ENCODE results near the gene WASF1.
"Not testable (repeated sequence)": the region's sequence is repeated elsewhere in the genome, so short reads cannot be mapped to it uniquely, and the experiment has no call there.

WASF1 gene

DNA sequence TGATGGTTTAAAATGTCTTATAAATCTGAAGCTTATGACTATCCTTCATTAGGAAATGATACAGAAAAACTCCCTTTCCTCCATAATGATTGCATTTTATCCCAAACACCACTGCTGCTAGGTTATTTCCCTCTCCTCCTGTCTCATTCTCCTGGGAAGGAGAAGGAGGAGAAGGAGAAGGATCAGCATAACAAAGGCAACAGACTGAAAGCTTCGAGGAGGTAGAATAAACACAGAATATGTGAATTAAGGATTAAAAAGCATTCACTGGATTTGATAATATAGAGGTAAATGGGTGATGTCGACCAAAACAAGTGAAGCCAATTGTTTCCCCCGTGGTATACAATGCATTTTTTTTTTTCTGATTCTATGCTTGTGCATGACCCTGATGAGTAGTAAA is 82.0 kb downstream of the WASF1 start:
- no peak overlapping the region for H3K4me3 ChIP-seq (ENCODE audit: low read depth in 1 of 5, low read length in 5 of 5)
- peak overlapping the region in 2 of 5 donors; percentile 5 to 33 for H3K9ac ChIP-seq (ENCODE audit: low read length in 5 of 5)
- H3K27ac ChIP-seq (ENCODE audit: low read depth, low read length): peak overlapping the region; percentile 84
- no peaks in the 10 kb centered on the region for H3K9me3 ChIP-seq (ENCODE audit: control insufficient read depth in 5 of 5, low read length in 5 of 5)
- no peaks in the 10 kb centered on the region for H3K27me3 ChIP-seq (ENCODE audit: control insufficient read depth in 5 of 5, insufficient read depth in 4 of 5, low read length in 5 of 5)
- H3K36me3 ChIP-seq (ENCODE audit: control insufficient read depth in 5 of 5, insufficient read depth in 5 of 5, low read length in 5 of 5): peaks cover 0 to 6% (median 6%) of the 10 kb centered on the region in 5 donors
- peaks cover 0 to 21% (median 11%) of the 10 kb centered on the region in 5 donors for H3K4me1 ChIP-seq (ENCODE audit: control insufficient read depth in 5 of 5, insufficient read depth in 5 of 5, low read length in 5 of 5)

GRCh38 chr6:110095935-110096334 is 83.5 kb downstream of the WASF1 start:
- Histone ChIP-seq H3K27me3 (ENCODE audit: control insufficient read depth in 5 of 5, insufficient read depth in 4 of 5, low read length in 5 of 5) (no peaks in the 10 kb centered on the region), H3K9me3 (ENCODE audit: control insufficient read depth in 5 of 5, low read length in 5 of 5) (no peaks in the 10 kb centered on the region), H3K4me1 (ENCODE audit: control insufficient read depth in 5 of 5, insufficient read depth in 5 of 5, low read length in 5 of 5) (peaks cover 0 to 21% (median 11%) of the 10 kb centered on the region in 5 donors), H3K4me3 (ENCODE audit: low read depth in 1 of 5, low read length in 5 of 5) (no peak overlapping the region), H3K27ac (ENCODE audit: low read depth, low read length) (peak overlapping the region; percentile 84), H3K9ac (ENCODE audit: low read length in 5 of 5) (no peak overlapping the region), H3K36me3 (ENCODE audit: control insufficient read depth in 5 of 5, insufficient read depth in 5 of 5, low read length in 5 of 5) (no peaks in the 10 kb centered on the region)

- H3K4me1 ChIP-seq (ENCODE audit: control insufficient read depth in 5 of 5, insufficient read depth in 5 of 5, low read length in 5 of 5): peaks cover 0 to 21% (median 11%) of the 10 kb centered on the region in 5 donors
- no peaks in the 10 kb centered on the region for H3K27me3 ChIP-seq (ENCODE audit: control insufficient read depth in 5 of 5, insufficient read depth in 4 of 5, low read length in 5 of 5)
- no peak overlapping the region for H3K27ac ChIP-seq (ENCODE audit: low read depth, low read length)
- H3K9me3 ChIP-seq (ENCODE audit: control insufficient read depth in 5 of 5, low read length in 5 of 5): no peaks in the 10 kb centered on the region
- no peaks in the 10 kb centered on the region for H3K36me3 ChIP-seq (ENCODE audit: control insufficient read depth in 5 of 5, insufficient read depth in 5 of 5, low read length in 5 of 5)
- H3K4me3 ChIP-seq (ENCODE audit: low read depth in 1 of 5, low read length in 5 of 5): no peak overlapping the region
- H3K9ac ChIP-seq (ENCODE audit: low read length in 5 of 5): no peak overlapping the region
These were observed 84.4 kb downstream of the WASF1 start for GRCh38 chr6:110095101-110095500.

DNA sequence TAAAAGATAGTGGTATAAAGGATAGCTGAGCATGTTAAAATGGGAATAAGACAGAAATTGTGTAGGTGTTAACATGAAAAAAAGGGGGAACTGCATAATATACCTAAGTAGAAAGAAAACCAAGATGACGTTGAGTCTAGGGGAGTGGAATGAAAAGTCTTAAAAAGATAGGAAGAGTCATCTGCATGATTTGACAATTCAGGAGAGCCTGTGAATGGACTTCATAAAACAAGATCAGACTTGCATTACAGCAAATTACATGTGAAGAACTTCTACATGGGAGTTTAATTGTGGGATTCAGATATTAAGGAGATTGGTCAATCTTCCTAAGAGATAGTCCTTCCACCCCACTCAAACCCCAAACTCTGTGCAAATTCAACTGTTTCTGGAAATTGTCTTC is 85.5 kb downstream of the WASF1 start:
- Histone ChIP-seq H3K9me3 (ENCODE audit: control insufficient read depth in 5 of 5, low read length in 5 of 5) (no peaks in the 10 kb centered on the region), H3K4me3 (ENCODE audit: low read depth in 1 of 5, low read length in 5 of 5) (no peak overlapping the region), H3K36me3 (ENCODE audit: control insufficient read depth in 5 of 5, insufficient read depth in 5 of 5, low read length in 5 of 5) (no peaks in the 10 kb centered on the region), H3K27me3 (ENCODE audit: control insufficient read depth in 5 of 5, insufficient read depth in 4 of 5, low read length in 5 of 5) (no peaks in the 10 kb centered on the region), H3K9ac (ENCODE audit: low read length in 5 of 5) (no peak overlapping the region), H3K4me1 (ENCODE audit: control insufficient read depth in 5 of 5, insufficient read depth in 5 of 5, low read length in 5 of 5) (peaks cover 0 to 21% (median 11%) of the 10 kb centered on the region in 5 donors), H3K27ac (ENCODE audit: low read depth, low read length) (no peak overlapping the region)

DNA sequence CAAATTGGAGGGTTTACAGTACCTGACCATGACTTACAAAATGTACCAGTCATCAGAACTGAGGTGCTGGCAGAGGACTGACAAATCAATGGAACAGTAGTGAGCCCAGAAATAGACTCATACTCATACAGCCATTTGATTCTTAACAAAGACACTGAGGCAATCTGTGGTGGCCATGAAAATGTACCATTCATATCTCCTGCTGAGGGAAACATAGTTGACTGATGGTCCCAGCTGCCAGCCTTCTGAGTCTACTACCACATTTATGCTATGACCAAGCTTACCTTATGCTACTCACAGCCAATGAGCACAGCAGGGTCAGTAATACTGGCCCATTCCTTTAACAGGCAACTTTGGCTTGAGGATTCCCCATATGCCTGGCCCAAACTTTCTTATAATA is 88.6 kb downstream of the WASF1 start:
- Histone ChIP-seq H3K36me3 (ENCODE audit: control insufficient read depth in 5 of 5, insufficient read depth in 5 of 5, low read length in 5 of 5) (no peaks in the 10 kb centered on the region), H3K4me1 (ENCODE audit: control insufficient read depth in 5 of 5, insufficient read depth in 5 of 5, low read length in 5 of 5) (peaks cover 0 to 3% (median 0%) of the 10 kb centered on the region in 5 donors), H3K9me3 (ENCODE audit: control insufficient read depth in 5 of 5, low read length in 5 of 5) (no peaks in the 10 kb centered on the region), H3K27ac (ENCODE audit: low read depth, low read length) (no peak overlapping the region), H3K9ac (ENCODE audit: low read length in 5 of 5) (no peak overlapping the region), H3K4me3 (ENCODE audit: low read depth in 1 of 5, low read length in 5 of 5) (no peak overlapping the region), H3K27me3 (ENCODE audit: control insufficient read depth in 5 of 5, insufficient read depth in 4 of 5, low read length in 5 of 5) (no peaks in the 10 kb centered on the region)

DNA sequence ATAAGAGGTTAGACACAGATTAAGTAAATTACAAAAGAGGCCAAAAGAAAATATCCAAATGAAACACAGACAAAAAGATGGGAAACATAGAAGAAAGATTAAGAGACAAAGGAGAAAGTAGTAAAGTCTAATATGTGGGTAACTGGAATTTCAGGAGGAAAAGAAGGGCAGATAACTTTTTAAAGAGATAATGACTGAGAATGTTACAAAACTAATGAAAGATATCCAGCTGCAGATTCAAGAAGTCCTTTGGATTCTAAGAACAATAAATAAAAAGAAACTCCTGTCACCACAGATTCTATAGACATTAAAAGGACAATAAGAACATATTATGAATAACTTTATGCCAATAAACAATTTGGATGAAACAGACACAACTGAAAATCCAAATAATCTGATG is 90.1 kb downstream of the WASF1 start:
- Histone ChIP-seq H3K27me3 (ENCODE audit: control insufficient read depth in 5 of 5, insufficient read depth in 4 of 5, low read length in 5 of 5) (no peaks in the 10 kb centered on the region), H3K4me1 (ENCODE audit: control insufficient read depth in 5 of 5, insufficient read depth in 5 of 5, low read length in 5 of 5) (peaks cover 0 to 3% (median 0%) of the 10 kb centered on the region in 5 donors), H3K36me3 (ENCODE audit: control insufficient read depth in 5 of 5, insufficient read depth in 5 of 5, low read length in 5 of 5) (no peaks in the 10 kb centered on the region), H3K27ac (ENCODE audit: low read depth, low read length) (no peak overlapping the region), H3K4me3 (ENCODE audit: low read depth in 1 of 5, low read length in 5 of 5) (no peak overlapping the region), H3K9ac (ENCODE audit: low read length in 5 of 5) (no peak overlapping the region), H3K9me3 (ENCODE audit: control insufficient read depth in 5 of 5, low read length in 5 of 5) (no peaks in the 10 kb centered on the region)

DNA sequence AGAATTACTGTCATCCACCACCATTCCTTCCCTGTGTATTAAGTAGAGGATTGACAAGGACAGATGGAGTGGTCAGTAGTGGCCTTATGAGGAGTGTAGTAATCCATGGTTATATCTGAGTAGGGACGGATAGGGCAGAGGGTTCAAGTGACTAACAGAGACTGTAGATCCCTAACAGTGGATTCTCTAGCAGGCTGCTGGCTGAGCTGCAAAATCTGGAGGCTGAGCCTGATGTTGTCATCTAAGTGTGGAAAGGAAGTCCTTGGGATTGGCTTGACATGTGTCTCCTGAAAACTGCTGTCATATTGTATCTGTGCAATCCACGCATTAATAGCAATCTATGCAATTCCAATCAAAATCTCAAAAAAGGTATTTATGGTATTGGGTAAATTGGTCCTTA is 94.2 kb downstream of the WASF1 start:
- Histone ChIP-seq H3K9me3 (ENCODE audit: control insufficient read depth in 5 of 5, low read length in 5 of 5) (no peaks in the 10 kb centered on the region), H3K27me3 (ENCODE audit: control insufficient read depth in 5 of 5, insufficient read depth in 4 of 5, low read length in 5 of 5) (no peaks in the 10 kb centered on the region), H3K27ac (ENCODE audit: low read depth, low read length) (no peak overlapping the region), H3K36me3 (ENCODE audit: control insufficient read depth in 5 of 5, insufficient read depth in 5 of 5, low read length in 5 of 5) (no peaks in the 10 kb centered on the region), H3K4me1 (ENCODE audit: control insufficient read depth in 5 of 5, insufficient read depth in 5 of 5, low read length in 5 of 5) (peaks cover 0 to 3% (median 0%) of the 10 kb centered on the region in 5 donors), H3K4me3 (ENCODE audit: low read depth in 1 of 5, low read length in 5 of 5) (no peak overlapping the region), H3K9ac (ENCODE audit: low read length in 5 of 5) (no peak overlapping the region)

- H3K9me3 ChIP-seq (ENCODE audit: control insufficient read depth in 5 of 5, low read length in 5 of 5): no peaks in the 10 kb centered on the region
- H3K4me1 ChIP-seq (ENCODE audit: control insufficient read depth in 5 of 5, insufficient read depth in 5 of 5, low read length in 5 of 5): peaks cover 0 to 3% (median 0%) of the 10 kb centered on the region in 5 donors
- no peak overlapping the region for H3K9ac ChIP-seq (ENCODE audit: low read length in 5 of 5)
- H3K27me3 ChIP-seq (ENCODE audit: control insufficient read depth in 5 of 5, insufficient read depth in 4 of 5, low read length in 5 of 5): no peaks in the 10 kb centered on the region
- no peak overlapping the region for H3K27ac ChIP-seq (ENCODE audit: low read depth, low read length)
- no peaks in the 10 kb centered on the region for H3K36me3 ChIP-seq (ENCODE audit: control insufficient read depth in 5 of 5, insufficient read depth in 5 of 5, low read length in 5 of 5)
- no peak overlapping the region for H3K4me3 ChIP-seq (ENCODE audit: low read depth in 1 of 5, low read length in 5 of 5)
These were observed 95.4 kb downstream of the WASF1 start for GRCh38 chr6:110083875-110084585.

- no peak overlapping the region for H3K9ac ChIP-seq (ENCODE audit: low read length in 5 of 5)
- H3K27ac ChIP-seq (ENCODE audit: low read depth, low read length): no peak overlapping the region
- H3K4me1 ChIP-seq (ENCODE audit: control insufficient read depth in 5 of 5, insufficient read depth in 5 of 5, low read length in 5 of 5): no peaks in the 10 kb centered on the region
- H3K36me3 ChIP-seq (ENCODE audit: control insufficient read depth in 5 of 5, insufficient read depth in 5 of 5, low read length in 5 of 5): no peaks in the 10 kb centered on the region
- no peaks in the 10 kb centered on the region for H3K27me3 ChIP-seq (ENCODE audit: control insufficient read depth in 5 of 5, insufficient read depth in 4 of 5, low read length in 5 of 5)
- no peaks in the 10 kb centered on the region for H3K9me3 ChIP-seq (ENCODE audit: control insufficient read depth in 5 of 5, low read length in 5 of 5)
- no peak overlapping the region for H3K4me3 ChIP-seq (ENCODE audit: low read depth in 1 of 5, low read length in 5 of 5)
These were observed 104.1 kb downstream of the WASF1 start for GRCh38 chr6:110075406-110075805.

DNA sequence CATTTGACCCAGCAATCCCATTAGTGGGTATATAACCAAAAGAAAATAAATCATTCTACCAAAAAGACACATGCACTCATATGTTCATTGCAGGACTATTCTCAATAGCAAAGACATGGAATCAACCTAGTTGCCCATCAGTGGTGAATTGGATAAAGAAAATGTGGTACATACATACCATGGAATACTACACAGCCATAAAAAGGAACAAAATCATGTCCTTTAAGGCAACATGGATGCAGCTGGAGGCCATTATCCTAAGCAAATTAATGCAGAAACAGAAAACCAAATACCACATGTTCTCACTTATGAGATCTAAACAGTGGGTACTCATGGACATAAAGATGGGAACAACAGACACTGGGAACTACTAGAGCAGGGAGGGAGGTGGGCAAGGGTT is 106.0 kb downstream of the WASF1 start:
- H3K9ac ChIP-seq (ENCODE audit: low read length in 5 of 5); H3K4me1 ChIP-seq (ENCODE audit: control insufficient read depth in 5 of 5, insufficient read depth in 5 of 5, low read length in 5 of 5); H3K27ac ChIP-seq (ENCODE audit: low read depth, low read length); H3K36me3 ChIP-seq (ENCODE audit: control insufficient read depth in 5 of 5, insufficient read depth in 5 of 5, low read length in 5 of 5); H3K27me3 ChIP-seq (ENCODE audit: control insufficient read depth in 5 of 5, insufficient read depth in 4 of 5, low read length in 5 of 5); H3K4me3 ChIP-seq (ENCODE audit: low read depth in 1 of 5, low read length in 5 of 5); H3K9me3 ChIP-seq (ENCODE audit: control insufficient read depth in 5 of 5, low read length in 5 of 5): not testable (repeated sequence)
